Measurements from ENCODE around the gene DNMT3A. TPM values are rescaled to one million over a fixed set of nuclear protein-coding genes. Genes with fewer than 3 reads are reported as not detected.

DNMT3A gene
- total RNA-seq, 2 donors from 2014 or later, result 55.2 to 64.6 TPM

DNA sequence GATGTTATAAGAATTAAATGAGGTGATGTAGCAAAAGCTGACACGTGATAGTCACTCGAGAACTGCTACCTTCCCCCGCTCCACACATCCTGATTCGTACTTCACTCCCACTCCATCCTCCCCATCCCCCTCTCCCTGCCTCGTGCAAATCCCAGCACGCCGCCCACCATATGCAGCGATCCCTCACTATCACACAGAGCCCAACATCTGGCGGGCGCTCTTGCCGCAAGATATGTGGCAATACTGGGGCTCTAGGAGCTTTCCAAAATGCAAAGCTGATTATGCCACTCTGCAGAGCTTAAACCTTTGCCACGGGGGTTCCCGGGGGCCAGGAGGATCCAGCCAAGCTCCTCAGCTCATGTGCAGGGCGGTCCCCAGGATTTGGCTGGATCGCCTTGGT lies 37.4 kb downstream of the DNMT3A start:
- Mint-ChIP-seq H3K27me3 (no peaks in the 10 kb centered on the region), H3K36me3 (ENCODE audit: low read depth) (peaks cover 96% of the 10 kb centered on the region), H3K27ac (no peak overlapping the region), H3K4me3 (no peak overlapping the region), H3K4me1 (peaks cover 52% of the 10 kb centered on the region), H3K9me3 (no peaks in the 10 kb centered on the region)
- ATAC-seq (replicated peaks), result no peak

DNA sequence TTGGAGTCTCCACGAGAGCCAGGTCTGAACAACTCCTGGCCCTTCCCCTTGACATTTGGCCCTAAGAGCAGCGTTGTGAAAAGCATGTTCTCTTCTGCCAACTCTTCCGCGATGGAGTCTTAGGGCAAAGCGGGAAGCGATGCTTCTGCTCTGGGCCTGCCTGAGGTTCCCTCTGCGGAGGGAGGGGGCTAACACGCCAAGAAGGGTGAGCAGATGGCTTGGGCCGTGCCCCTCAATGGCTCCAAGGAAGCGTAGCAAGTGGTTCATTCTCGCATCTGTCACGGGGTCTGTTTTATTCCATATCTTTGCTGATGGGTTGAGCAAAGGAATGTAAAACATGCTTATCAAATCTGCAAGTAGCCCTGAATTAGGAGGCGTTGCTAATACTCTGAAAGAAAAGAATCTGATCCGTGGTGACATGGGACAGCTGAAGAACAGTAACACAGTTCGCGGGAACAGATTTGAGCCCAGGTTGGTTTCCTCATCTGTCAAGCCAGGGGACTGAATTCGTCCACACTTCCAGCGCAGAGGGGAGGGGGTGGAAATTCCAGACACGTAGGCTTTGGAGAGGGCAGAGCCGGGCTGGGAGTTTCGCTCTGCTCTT lies 38.0 kb downstream of the DNMT3A start:
- H3K4me1 Mint-ChIP-seq, result peaks cover 46% of the 10 kb centered on the region
- H3K9me3 Mint-ChIP-seq, result no peaks in the 10 kb centered on the region
- no peaks in the 10 kb centered on the region for H3K27me3 Mint-ChIP-seq
- H3K27ac Mint-ChIP-seq, result no peak overlapping the region
- H3K36me3 Mint-ChIP-seq (ENCODE audit: low read depth), result peaks cover 96% of the 10 kb centered on the region
- no peak overlapping the region for H3K4me3 Mint-ChIP-seq
- no peak for ATAC-seq (replicated peaks)

DNA sequence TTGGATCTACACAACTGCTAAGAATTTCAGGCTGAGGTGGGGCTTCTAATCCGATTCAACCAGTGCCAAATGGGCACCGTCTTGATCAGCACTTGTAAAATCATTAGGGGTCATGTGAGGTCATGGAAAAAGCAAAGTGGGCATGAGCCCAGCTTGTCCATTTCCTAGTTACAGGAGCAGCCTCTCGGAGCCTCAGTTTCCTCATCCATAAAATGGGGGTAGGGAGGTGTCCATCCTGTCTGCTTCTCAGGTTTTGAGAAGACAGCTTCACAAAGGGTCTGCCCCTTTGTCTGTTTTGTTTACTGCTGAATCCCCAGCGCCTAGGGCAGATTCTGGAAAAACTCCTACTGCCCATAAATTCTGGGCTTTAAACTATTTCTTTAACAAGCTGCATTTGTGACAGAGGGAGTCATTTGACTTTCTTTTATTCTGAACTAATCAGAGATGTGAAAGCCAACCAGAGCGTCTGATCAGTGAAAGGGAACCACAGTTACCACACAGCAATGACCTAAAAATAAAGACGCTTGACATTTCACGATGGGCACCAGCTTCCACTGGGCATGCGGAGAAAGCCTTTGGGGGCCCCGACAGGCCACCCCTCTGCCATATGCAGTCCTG lies 38.9 kb downstream of the DNMT3A start:
- Mint-ChIP-seq H3K4me3 (peak overlapping the region; percentile 73), H3K9me3 (no peaks in the 10 kb centered on the region), H3K27ac (no peak overlapping the region), H3K27me3 (no peaks in the 10 kb centered on the region), H3K36me3 (ENCODE audit: low read depth) (peaks cover 96% of the 10 kb centered on the region), H3K4me1 (peaks cover 39% of the 10 kb centered on the region)
- no peak for ATAC-seq (replicated peaks)

DNA sequence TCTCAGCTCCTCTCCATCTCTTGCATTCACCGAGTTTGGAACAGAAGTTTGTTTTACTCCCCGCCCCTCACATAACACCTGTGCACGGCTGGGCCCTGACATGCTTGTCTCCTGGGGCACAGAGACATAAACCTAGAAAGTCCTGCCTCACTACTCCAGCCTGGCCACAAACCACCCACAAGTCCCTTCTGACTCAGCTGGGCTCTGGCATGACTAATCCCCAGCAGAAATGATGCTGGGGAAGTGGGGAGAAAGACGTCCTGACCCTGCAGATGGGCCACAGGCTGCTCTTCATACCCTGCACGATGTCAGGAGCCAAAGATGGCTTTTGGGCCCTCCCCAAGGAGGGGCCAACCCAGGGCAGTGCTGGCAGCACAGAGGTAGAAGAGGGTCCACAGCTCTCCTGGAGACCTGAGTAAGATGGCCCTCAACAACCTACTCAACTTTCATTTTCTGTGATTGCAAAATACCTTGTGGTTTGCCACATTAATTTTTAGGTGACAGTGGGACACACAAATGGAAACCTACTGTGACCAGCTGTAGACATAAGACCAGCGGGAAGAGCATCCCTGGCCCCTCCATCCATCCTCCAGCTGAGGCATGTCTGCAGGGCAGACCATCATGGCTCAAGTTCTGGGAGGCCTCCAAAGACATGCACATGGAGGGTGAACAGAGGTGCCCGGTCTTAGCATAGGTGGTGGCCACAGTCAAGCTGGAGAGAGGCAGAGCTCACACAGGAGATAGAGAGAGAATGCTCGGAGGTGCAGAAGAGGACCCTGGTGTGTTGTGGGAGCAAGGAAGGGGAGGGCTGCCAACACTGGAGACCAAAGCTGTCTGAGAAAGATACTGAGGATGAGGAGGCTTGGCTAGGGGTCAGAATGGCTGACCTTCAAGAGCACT lies 40.0 kb downstream of the DNMT3A start:
- Mint-ChIP-seq H3K4me1 (peaks cover 31% of the 10 kb centered on the region), H3K4me3 (peak overlapping the region; percentile 73), H3K27me3 (no peaks in the 10 kb centered on the region), H3K36me3 (ENCODE audit: low read depth) (peaks cover 90% of the 10 kb centered on the region), H3K27ac (peak overlapping the region; percentile 74), H3K9me3 (no peaks in the 10 kb centered on the region)
- peak; percentile 97 for ATAC-seq (replicated peaks)

DNA sequence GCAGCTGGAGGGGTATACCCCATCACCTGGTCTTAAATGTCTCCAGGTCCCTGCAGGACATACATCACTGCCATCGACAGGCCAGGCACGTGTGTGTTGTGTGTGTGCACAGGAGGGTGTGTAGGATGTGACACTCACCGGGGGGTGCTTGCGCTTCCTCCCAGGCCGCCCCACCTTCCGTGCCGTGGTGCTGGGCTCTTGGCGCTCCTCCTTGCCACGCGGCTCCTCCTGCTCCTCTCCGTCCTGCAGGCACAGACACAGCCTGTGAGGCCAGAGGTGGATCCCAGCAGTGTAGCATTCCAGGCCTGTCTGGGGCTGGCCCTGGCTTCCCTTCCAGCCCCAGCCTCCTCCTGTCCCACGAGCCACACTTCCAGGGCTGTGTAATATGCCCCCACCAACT lies 41.7 kb downstream of the DNMT3A start:
- Mint-ChIP-seq H3K36me3 (ENCODE audit: low read depth) (peaks cover 87% of the 10 kb centered on the region), H3K4me1 (peaks cover 31% of the 10 kb centered on the region), H3K27ac (no peak overlapping the region), H3K27me3 (no peaks in the 10 kb centered on the region), H3K4me3 (no peak overlapping the region), H3K9me3 (no peaks in the 10 kb centered on the region)
- no peak for ATAC-seq (replicated peaks)

DNA sequence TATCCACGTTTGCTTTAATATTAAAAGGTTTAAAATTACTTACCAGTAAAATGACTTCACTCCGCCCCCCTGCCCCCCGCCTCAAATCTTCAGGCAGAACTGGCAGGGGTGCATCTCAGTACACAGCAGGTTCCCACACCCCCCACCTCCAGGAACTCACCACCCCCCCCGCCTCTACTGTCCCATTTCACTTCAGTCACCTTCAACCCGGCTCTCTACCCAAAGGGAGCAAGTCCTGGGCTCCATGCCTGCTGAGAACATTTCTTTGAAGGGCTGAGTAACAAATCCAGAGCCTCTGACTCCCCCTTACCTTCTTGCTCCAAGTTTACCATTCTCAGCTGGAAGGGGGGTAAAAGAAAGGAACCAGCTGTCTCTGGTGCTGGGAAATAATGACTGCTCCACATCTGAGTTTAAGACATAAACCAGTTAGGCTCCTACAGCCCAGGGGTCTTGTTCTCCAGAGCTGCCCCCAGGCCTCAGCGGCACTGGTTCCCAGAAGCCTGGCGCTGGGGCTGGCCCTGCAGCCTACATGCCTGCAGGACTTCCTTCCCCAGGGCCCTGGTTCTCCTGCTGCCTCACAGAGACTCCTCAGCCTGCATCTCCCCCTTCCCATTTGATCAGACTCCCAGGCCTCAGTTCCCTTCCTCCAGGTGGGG lies 42.8 kb downstream of the DNMT3A start:
- Mint-ChIP-seq H3K4me3 (no peak overlapping the region), H3K4me1 (peaks cover 25% of the 10 kb centered on the region), H3K27ac (no peak overlapping the region), H3K27me3 (no peaks in the 10 kb centered on the region), H3K36me3 (ENCODE audit: low read depth) (peaks cover 82% of the 10 kb centered on the region), H3K9me3 (no peaks in the 10 kb centered on the region)
- ATAC-seq (replicated peaks), result no peak

DNA sequence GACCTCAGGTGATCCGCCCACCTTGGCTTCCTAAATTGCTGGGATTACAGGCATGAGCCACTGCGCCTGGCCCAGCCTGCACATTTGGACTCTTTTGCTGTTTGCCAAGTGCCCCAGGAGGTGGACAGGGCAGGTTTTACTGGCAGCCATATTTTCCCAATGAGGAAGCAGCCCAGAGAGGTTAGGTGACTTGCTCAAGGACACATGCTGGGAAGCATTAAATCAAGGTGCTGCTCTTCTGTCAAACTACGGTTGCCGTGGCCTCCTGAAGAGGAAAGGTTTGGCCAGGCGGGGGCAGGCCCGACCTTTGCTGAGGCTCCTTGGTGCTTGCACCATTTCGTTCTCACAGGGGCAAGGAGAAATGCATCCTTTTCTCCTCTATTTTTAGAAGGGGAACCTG lies 44.0 kb downstream of the DNMT3A start:
- peaks cover 30% of the 10 kb centered on the region for H3K4me1 Mint-ChIP-seq
- H3K27ac Mint-ChIP-seq, result no peak overlapping the region
- H3K36me3 Mint-ChIP-seq (ENCODE audit: low read depth), result peaks cover 80% of the 10 kb centered on the region

GRCh38 chr2:25295621-25296020 lies 46.1 kb downstream of the DNMT3A start:
- Mint-ChIP-seq H3K27ac (peak overlapping the region; percentile 79), H3K9me3 (no peaks in the 10 kb centered on the region), H3K4me3 (peak overlapping the region; percentile 77), H3K36me3 (ENCODE audit: low read depth) (peaks cover 66% of the 10 kb centered on the region), H3K27me3 (no peaks in the 10 kb centered on the region), H3K4me1 (peaks cover 26% of the 10 kb centered on the region)
- no peak for ATAC-seq (replicated peaks)

More for the DNA sequence above, 44.0 kb downstream of the DNMT3A start:
- Mint-ChIP-seq H3K4me3 (no peak overlapping the region), H3K27me3 (no peaks in the 10 kb centered on the region), H3K9me3 (no peaks in the 10 kb centered on the region)
- ATAC-seq (replicated peaks), result no peak

DNA sequence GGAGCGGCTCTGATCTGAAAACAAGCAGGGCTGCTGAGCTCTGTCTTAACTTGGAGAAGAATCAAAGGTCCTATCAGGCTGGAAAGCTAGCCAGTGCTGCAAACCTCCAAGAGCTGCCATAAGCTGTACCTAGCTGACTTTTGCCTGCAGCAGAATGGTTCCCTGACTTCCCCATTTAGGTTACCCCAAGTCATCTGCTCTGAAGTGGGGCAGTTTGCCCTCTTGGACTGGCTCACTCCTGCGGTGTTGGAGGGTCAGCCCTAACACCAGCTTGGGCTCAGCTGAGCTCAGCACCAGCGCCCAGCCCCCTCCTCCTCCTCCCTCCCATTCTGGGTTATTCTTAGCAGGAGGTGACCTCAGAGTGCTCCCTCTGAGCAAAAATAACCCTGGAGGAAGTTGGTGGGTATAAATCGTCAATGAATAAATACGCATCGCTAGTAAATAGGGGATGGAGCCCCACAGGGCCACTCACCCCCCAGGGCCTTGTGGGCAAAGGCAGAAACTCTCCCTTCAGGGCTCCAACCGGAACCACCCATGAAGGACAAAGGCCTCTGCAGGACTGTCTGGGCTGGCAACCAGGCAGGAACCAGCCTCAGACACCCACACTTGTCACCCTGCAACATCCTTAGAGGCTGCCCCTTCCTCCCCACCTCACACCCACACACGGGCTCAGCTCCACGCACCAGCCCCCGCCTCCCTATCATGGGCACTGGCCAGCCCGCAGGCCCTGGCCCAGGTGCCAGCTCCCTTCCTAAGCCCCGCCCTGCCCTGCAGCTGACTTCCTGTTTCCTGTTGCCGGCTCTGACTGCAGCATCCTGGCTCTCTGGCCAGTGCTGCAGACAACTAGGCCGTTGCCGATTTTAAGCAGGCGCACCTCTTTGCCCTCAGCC lies 46.9 kb downstream of the DNMT3A start:
- H3K27me3 Mint-ChIP-seq, result no peaks in the 10 kb centered on the region
- peak overlapping the region; percentile 77 for H3K4me3 Mint-ChIP-seq
- no peaks in the 10 kb centered on the region for H3K9me3 Mint-ChIP-seq
- H3K36me3 Mint-ChIP-seq (ENCODE audit: low read depth), result peaks cover 68% of the 10 kb centered on the region
- peak; percentile 99 for ATAC-seq (replicated peaks)
- peak overlapping the region; percentile 79 for H3K27ac Mint-ChIP-seq
- H3K4me1 Mint-ChIP-seq, result peaks cover 26% of the 10 kb centered on the region

DNA sequence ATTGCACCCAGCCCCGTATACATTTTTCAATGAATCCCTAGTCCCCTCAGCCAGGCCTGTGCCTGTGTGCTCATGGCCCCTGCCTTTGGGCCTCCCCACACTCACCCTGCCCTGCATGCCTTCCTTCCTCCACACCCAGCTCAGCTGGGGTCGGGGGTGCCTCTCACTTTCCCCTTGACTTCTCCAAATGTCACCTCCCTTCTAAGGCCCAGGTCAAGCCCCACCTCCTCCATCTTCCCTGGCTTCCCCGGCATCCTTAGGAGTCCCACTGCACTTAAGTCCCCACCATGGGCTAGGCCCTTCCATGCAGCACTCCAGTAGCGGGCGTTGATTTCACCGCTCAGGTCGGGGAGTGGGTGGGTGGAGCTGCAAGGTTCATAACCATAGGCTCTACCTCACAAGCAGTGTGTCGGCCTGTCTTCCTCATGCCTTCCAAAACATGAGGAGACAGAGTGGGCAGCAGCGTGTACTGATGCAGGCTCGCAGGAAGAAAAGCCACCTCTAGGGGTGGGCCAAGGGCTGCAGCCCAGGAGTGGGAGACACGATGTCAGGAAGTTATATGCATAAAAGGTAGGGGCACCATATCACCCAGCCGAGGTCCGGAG lies 47.7 kb downstream of the DNMT3A start:
- Mint-ChIP-seq H3K9me3 (no peaks in the 10 kb centered on the region), H3K4me1 (peaks cover 26% of the 10 kb centered on the region), H3K27ac (no peak overlapping the region), H3K4me3 (peak overlapping the region; percentile 77), H3K27me3 (no peaks in the 10 kb centered on the region), H3K36me3 (ENCODE audit: low read depth) (peaks cover 61% of the 10 kb centered on the region)
- no peak for ATAC-seq (replicated peaks)

- no peak for ATAC-seq (replicated peaks)
- Mint-ChIP-seq H3K27me3 (no peaks in the 10 kb centered on the region), H3K27ac (peak overlapping the region; percentile 71), H3K4me3 (no peak overlapping the region), H3K36me3 (ENCODE audit: low read depth) (peaks cover 60% of the 10 kb centered on the region), H3K9me3 (no peaks in the 10 kb centered on the region), H3K4me1 (peaks cover 26% of the 10 kb centered on the region)
These were observed 48.6 kb downstream of the DNMT3A start for GRCh38 chr2:25293145-25293544.

DNA sequence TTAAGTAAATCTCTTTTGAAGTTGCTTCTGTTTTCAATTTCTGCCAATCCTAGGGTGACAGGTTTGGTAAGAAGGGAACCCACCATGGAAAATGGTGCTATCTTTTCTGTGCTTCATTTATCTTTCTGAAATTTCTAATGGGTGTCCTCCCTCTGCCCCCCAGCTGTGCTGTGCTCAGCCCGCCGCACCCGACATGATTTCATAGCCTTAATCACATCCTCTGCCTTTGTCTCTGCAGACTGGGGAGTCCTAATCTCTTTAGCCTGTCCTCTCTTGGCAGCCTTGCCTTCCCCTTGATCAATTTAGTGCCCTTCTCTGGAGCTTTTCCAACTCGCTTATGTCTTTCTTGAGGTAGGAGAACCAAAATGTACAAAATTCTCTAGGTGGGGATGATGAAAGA lies 49.3 kb downstream of the DNMT3A start:
- ATAC-seq (replicated peaks), result no peak
- Mint-ChIP-seq H3K36me3 (ENCODE audit: low read depth) (peaks cover 55% of the 10 kb centered on the region), H3K9me3 (no peaks in the 10 kb centered on the region), H3K27ac (peak overlapping the region; percentile 71), H3K4me3 (no peak overlapping the region), H3K27me3 (no peaks in the 10 kb centered on the region), H3K4me1 (peaks cover 26% of the 10 kb centered on the region)

GRCh38 chr2:25290811-25291495 lies 50.8 kb downstream of the DNMT3A start:
- Mint-ChIP-seq H3K27me3 (no peaks in the 10 kb centered on the region), H3K27ac (no peak overlapping the region), H3K36me3 (ENCODE audit: low read depth) (peaks cover 46% of the 10 kb centered on the region), H3K9me3 (no peaks in the 10 kb centered on the region), H3K4me1 (peaks cover 27% of the 10 kb centered on the region), H3K4me3 (no peak overlapping the region)
- no peak for ATAC-seq (replicated peaks)
